ENCODE measurements around the gene NCS1.

Gene NCS1

DNA sequence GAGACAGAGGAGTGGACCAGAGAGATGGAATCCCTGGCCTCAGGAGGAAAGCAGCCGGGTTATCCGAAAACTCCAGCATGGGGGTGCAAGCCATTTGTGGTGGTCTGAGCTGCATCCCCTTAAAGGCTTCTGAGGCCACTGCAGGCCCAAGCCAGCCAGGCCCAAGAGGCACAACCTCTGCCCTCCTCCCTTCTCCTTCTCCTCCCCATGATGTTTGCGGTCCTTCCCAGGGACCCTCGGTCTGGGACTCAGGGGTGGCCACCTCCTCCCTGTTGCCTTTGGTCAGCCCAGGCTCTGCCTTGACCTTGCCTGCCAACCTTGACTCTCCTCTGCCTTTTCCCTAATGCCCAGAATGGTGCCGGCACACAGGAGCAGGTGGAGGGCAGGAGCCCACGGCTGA, 4.6 kb downstream of the NCS1 start:
- TF ChIP-seq, protein P1, sequence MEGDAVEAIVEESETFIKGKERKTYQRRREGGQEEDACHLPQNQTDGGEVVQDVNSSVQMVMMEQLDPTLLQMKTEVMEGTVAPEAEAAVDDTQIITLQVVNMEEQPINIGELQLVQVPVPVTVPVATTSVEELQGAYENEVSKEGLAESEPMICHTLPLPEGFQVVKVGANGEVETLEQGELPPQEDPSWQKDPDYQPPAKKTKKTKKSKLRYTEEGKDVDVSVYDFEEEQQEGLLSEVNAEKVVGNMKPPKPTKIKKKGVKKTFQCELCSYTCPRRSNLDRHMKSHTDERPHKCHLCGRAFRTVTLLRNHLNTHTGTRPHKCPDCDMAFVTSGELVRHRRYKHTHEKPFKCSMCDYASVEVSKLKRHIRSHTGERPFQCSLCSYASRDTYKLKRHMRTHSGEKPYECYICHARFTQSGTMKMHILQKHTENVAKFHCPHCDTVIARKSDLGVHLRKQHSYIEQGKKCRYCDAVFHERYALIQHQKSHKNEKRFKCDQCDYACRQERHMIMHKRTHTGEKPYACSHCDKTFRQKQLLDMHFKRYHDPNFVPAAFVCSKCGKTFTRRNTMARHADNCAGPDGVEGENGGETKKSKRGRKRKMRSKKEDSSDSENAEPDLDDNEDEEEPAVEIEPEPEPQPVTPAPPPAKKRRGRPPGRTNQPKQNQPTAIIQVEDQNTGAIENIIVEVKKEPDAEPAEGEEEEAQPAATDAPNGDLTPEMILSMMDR (conservative IDR thresholded peaks at IDR 0.05), result no peak
- no peak for TF ChIP-seq ZFX (IDR thresholded peaks at IDR 0.05)
- no peak overlapping the region for H3K27ac ChIP-seq

DNA sequence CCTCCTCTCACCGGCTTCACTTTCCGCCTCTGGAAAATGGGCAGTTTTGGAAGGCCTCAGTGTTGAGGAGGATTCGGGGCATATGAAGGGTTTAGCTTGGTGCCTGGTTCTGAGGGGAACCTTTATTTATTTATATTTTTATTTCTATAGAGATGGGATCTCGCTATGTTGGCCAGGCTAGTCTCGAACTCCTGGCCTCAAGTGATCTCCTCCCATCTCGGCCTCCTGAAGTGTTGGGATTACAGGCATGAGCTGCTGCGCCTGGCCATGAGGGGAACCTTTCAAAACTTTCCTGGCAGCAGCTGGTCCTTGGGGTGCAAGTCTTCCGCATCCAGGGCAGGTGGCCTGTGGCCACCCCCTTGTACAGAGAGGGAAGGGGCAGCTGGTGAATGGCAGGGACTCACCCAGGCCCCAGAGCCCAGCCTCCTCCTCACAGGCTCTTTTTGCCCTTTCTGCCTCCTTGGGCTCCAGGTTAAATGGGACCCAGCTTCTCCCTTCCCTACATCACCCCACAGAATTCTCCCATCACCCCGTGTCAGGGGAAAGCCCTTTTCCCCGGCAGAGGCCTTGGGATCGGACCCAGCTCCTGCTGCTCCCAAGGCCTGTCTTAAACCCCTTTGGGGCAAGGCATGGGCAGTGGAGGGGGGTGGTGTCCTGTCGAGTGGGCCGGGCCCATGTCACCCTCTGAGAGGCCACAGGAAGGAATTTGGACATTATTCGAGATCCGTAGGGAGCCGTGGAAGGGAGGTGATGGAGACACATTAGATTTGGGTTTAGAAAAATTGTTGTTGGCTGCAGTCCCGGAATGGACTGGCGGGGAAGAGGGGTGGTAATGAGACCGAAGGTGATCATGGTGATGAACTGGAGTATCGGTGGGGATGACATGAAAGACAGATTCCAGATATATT, 5.9 kb downstream of the NCS1 start:
- TF ChIP-seq, protein P1 (conservative IDR thresholded peaks at IDR 0.05), result no peak
- H3K27ac ChIP-seq, result no peak overlapping the region

DNA sequence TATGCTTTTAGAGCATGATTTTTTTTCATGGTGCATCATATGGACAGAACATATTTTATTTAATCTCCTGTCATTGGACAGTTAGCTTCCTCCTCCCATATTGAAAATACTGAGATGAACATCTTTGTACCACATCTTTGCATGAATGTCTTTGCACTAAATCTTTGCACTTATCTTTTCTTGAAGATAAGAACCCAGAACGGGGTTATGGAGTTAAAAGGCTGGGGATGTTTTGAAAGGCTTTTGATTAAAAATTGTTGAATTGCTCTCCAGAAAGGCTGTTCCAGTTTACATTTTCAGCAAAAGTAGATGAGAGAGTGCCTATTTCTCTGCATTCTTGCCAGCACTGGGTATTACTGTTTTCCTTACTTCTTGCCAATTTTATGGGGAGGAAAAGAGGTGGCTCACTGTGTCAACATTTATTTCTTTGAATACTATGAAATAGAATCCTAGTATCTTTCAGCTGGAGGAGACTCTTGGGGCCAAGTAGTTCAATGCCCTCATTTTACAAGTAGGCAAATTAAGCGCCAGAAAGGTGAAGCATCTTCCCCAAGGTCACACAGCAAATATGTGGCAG, 7.2 kb downstream of the NCS1 start:
- TF ChIP-seq ZFX (IDR thresholded peaks at IDR 0.05), result no peak
- TF ChIP-seq, protein P1 (conservative IDR thresholded peaks at IDR 0.05), result no peak
- no peak overlapping the region for H3K27ac ChIP-seq

DNA sequence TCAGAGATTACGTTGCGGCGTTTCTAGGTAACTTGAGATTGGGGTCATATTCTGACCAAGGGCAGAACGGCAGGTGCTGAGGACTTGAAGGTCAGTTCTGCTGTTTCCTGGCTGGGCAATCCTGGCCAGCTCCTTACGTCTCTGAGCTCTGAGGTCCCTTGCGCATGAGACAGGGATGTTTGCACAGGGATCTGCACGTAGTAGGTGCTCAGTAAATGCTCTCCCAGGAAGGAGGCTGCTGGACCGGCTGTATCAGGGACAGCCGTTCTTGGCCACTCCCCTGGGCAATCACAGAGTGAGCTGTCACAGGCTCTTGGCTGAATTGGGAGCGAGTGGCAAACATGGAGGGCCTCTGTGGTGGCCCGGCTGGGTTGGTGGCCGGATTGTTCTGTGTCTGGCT, 8.3 kb downstream of the NCS1 start:
- no peak for TF ChIP-seq ZFX (IDR thresholded peaks at IDR 0.05)
- H3K27ac ChIP-seq, result no peak overlapping the region

DNA sequence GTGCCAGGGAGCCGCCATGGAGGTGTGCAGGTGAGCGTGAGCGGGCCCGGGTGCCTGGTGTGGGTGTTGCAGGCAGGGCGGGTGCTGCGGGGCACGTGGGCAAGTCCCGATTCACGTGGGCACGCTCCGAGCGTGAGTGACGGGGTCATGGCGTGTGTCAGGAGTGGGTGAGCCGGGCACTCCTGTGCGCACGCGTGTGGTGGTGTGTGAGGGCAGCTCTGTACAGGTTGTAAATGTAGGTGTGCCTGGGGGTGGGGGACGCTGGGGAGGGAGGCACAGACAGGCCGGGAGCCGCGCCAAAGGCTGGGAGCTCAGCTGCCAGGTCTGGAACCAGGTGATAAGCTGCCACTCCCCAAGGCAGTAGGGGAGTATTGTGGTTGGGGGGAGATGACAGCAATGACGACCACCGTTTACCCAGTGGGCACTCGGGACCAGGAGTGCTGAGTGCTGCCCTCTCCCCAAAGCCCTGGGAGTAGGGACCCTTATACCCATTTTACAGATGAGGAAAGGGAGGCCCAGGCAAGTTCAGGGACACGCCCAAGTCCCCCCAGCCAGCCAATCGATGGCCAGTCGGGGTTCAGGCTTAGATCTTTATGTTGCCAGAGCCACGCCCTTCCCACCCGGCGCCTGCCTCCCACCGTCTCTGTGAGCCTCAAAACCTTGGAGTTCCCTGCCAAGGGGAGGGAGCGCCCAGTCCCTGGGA, 9.6 kb downstream of the NCS1 start:
- TF ChIP-seq, protein P1 (conservative IDR thresholded peaks at IDR 0.05), result no peak
- no peak for TF ChIP-seq ZFX (IDR thresholded peaks at IDR 0.05)
- no peak overlapping the region for H3K27ac ChIP-seq

DNA sequence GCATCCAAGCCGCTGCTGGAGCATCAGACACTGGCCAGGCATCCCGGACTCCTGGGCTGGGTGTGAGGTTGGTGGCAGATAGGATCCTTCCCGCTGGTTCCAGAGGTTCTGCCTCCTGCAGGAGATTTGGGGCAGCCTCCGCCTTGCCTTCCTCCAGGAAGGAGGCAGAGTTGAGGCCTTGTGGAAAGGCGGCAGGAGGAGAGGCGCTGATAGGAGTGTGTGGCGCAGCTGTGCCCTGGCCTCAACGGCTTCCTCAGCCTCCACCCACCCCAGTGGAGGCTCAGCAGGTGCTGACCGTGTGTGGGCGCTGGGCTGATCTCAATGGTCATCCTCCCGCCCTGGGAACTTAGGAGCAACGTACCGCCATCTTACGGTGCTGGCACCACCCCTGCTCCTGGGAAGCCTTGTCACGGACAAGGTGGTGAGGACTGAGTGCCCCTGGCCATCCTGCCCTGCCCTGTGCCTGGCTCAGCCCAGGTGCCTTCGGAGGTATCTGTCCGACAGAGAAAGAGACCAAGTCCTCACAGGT, 10.2 kb downstream of the NCS1 start:
- no peak overlapping the region for H3K27ac ChIP-seq
- TF ChIP-seq, protein P1 (conservative IDR thresholded peaks at IDR 0.05), result no peak
- TF ChIP-seq ZFX (IDR thresholded peaks at IDR 0.05), result no peak

DNA sequence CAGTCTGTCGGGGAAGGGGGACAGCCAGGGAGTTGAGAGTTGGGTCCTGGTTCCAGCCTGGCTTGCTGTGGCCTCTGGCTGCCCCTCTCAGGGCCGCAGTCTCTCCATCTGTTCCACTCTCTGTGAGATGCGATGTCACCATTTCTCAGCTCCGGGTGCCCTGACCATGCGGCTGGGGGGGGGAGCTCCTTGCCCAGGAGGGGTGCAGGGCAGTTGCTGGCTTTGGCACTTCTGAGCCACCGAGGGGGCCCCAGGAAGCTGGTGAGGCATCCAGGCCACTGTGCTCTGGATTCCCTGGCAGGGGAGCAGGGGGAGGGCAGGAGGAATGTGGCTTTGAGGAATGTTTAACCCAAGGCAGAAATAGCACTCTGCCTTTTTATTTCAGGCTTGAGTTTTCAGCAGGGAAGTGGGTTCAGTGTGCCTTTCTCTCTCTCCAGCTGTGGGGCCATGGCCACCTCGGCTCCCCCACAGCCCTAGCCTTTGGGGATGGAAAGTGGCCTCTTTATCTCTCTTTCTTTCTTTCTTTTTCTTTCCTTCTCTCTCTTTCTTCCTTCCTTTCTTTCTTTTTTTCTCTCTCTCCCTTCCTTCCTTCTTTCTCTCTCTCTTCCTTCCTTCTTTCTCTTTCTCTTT, 11.0 kb downstream of the NCS1 start:
- H3K27ac ChIP-seq, result no peak overlapping the region
- TF ChIP-seq, protein P1 (conservative IDR thresholded peaks at IDR 0.05), result no peak
- no peak for TF ChIP-seq ZFX (IDR thresholded peaks at IDR 0.05)

All from C4-2B (cell line).